RWPE2 (cell line): ENCODE measurements around the gene OCA2.

ENCODE experiments used
- ATAC-seq: fragments of 200-7000 bp; cut with Tn5 transposase; 3 replicates; pipeline ENCODE4 v1.9.1; 2021; ENCODE audit warnings: low read depth
- DNase-seq: peaks from one replicate; pipeline ENCODE4 v3.0.0-alpha.2; 2020; ENCODE audit warnings: low spot score
- H3K27ac ChIP-seq: fragments of 450-650 bp; 2 replicates; pipeline ENCODE4 v1.5.1; 2017; ENCODE audit warnings: mild to moderate bottlenecking; ENCODE audit not compliant: poor library complexity, severe bottlenecking
- H3K27me3 ChIP-seq: fragments of 250-450 bp; sonication (Bioruptor Pico); 2 replicates; pipeline ENCODE4 v1.5.1; 2021; ENCODE audit warnings: mild to moderate bottlenecking, moderate library complexity; ENCODE audit not compliant: insufficient read depth, poor library complexity, severe bottlenecking
- H3K36me3 ChIP-seq: fragments of 250-450 bp; sonication (Bioruptor Pico); 2 replicates; pipeline ENCODE4 v1.5.1; 2020; ENCODE audit warnings: low read depth, mild to moderate bottlenecking, moderate library complexity
- H3K4me1 ChIP-seq: fragments of 250-450 bp; sonication (Bioruptor Pico); 2 replicates; pipeline ENCODE4 v1.5.1; 2021; ENCODE audit warnings: mild to moderate bottlenecking, moderate library complexity; ENCODE audit not compliant: insufficient read depth, poor library complexity, severe bottlenecking
- H3K4me3 ChIP-seq: fragments of 250-450 bp; sonication (Bioruptor Pico); 2 replicates; pipeline ENCODE4 v1.5.1; 2021; ENCODE audit warnings: mild to moderate bottlenecking, moderate library complexity; ENCODE audit not compliant: severe bottlenecking
- H3K9me3 ChIP-seq: fragments of 250-450 bp; sonication (Bioruptor Pico); 2 replicates; pipeline ENCODE4 v1.5.1; 2021; ENCODE audit warnings: mild to moderate bottlenecking, moderate library complexity; ENCODE audit not compliant: severe bottlenecking
- CTCF ChIP-seq: fragments of 450-650 bp; IDR thresholded peaks from one replicate; pipeline ENCODE4 v1.5.1; 2017; ENCODE audit warnings: mild to moderate bottlenecking, moderate library complexity; ENCODE audit not compliant: poor library complexity, severe bottlenecking

OCA2 gene

GRCh38 chr15:27903405-27903804 is 195.7 kb downstream of the OCA2 start:
- H3K36me3 ChIP-seq, result no peaks in the 10 kb centered on the region
- no peaks in the 10 kb centered on the region for H3K27me3 ChIP-seq
- H3K4me3 ChIP-seq, result no peak overlapping the region
- H3K27ac ChIP-seq, result no peak overlapping the region
- no peak for ATAC-seq
- no peak for DNase-seq
- H3K9me3 ChIP-seq, result no peaks in the 10 kb centered on the region
- no peaks in the 10 kb centered on the region for H3K4me1 ChIP-seq
- TF ChIP-seq CTCF, result no peak

- Histone ChIP-seq H3K27ac (no peak overlapping the region), H3K36me3 (no peaks in the 10 kb centered on the region), H3K27me3 (no peaks in the 10 kb centered on the region), H3K4me1 (no peaks in the 10 kb centered on the region), H3K9me3 (peaks cover 3% of the 10 kb centered on the region), H3K4me3 (no peak overlapping the region)
- ATAC-seq (no peak), DNase-seq (no peak)
- no peak for TF ChIP-seq CTCF
These were observed 196.3 kb downstream of the OCA2 start for GRCh38 chr15:27902680-27903385.

- no peaks in the 10 kb centered on the region for H3K27me3 ChIP-seq
- H3K36me3 ChIP-seq, result no peaks in the 10 kb centered on the region
- DNase-seq, result no peak
- no peak for TF ChIP-seq CTCF
- ATAC-seq, result no peak
- H3K9me3 ChIP-seq, result peaks cover 3% of the 10 kb centered on the region
- no peak overlapping the region for H3K4me3 ChIP-seq
- no peaks in the 10 kb centered on the region for H3K4me1 ChIP-seq
- no peak overlapping the region for H3K27ac ChIP-seq
These were observed 199.4 kb downstream of the OCA2 start for GRCh38 chr15:27899583-27900285.

- no peaks in the 10 kb centered on the region for H3K36me3 ChIP-seq
- DNase-seq (no peak), ATAC-seq (no peak)
- H3K4me3 ChIP-seq, result no peak overlapping the region
- H3K27me3 ChIP-seq, result no peaks in the 10 kb centered on the region
- no peaks in the 10 kb centered on the region for H3K4me1 ChIP-seq
- no peak for TF ChIP-seq CTCF
- H3K9me3 ChIP-seq, result peaks cover 3% of the 10 kb centered on the region
- no peak overlapping the region for H3K27ac ChIP-seq
These were observed 201.6 kb downstream of the OCA2 start for GRCh38 chr15:27897481-27897880.

GRCh38 chr15:27894645-27895044 is 204.5 kb downstream of the OCA2 start:
- Histone ChIP-seq H3K36me3 (no peaks in the 10 kb centered on the region), H3K9me3 (peaks cover 6% of the 10 kb centered on the region), H3K4me3 (no peak overlapping the region), H3K4me1 (no peaks in the 10 kb centered on the region), H3K27me3 (no peaks in the 10 kb centered on the region), H3K27ac (no peak overlapping the region)
- DNase-seq (no peak), ATAC-seq (no peak)
- TF ChIP-seq CTCF, result no peak
